ENCODE data around the gene TMEM91. TPM values are rescaled to one million over a fixed set of nuclear protein-coding genes. Genes with fewer than 3 reads are reported as not detected.
A peak's percentile ranks its signal among the peaks of the same experiment; 100 is the strongest.

Gene TMEM91
- total RNA-seq (1 to 10 TPM; 4.6 to 6.7 (median 5.8) TPM), polyA plus RNA-seq (8.5 TPM)
- long read RNA-seq, donor 1, partial matches to known transcripts, result 3 of 13 reads
- long read RNA-seq, donor 1, other reads (novel, unspliced or antisense), result 6 of 13 reads
- long read RNA-seq, donor 2, partial matches to known transcripts, result 0 of 2 reads
- long read RNA-seq, donor 2, other reads (novel, unspliced or antisense), result 0 of 2 reads
- long read RNA-seq, donor 3, partial matches to known transcripts, result 1 of 7 reads
- long read RNA-seq, donor 3, other reads (novel, unspliced or antisense), result 2 of 7 reads
- long read RNA-seq, donor 4, partial matches to known transcripts, result 1 of 7 reads
- long read RNA-seq, donor 4, other reads (novel, unspliced or antisense), result 2 of 7 reads

GRCh38 chr19:41376241-41376997 lies at the start of gene TMEM91:
Gene TMEM91 (plus strand): TSS chr19:41376533. CDS start chr19:41378310, 1,777 bp downstream.
- intact Hi-C loops (cut with DNase I), result no loop called here
- peak within 1 kb of the TSS; percentile 51 for H3K4me3 ChIP-seq (ENCODE audit: low read length)
- no peaks in the 10 kb centered on the region for H3K27me3 ChIP-seq (ENCODE audit: control insufficient read depth, insufficient read depth)
- 3% methylated on average over 47 of the region's 47 CpGs for WGBS
- ATAC-seq (peak; percentile 60 to 66), DNase-seq (peak; percentile 49 to 81 (median 78))
- peak within 1 kb of the TSS; percentile 0 for H3K27ac ChIP-seq (ENCODE audit: low read length)
- H3K4me1 ChIP-seq (ENCODE audit: control insufficient read depth, insufficient read depth, low read length), result no peaks in the 10 kb centered on the region
- H3K9me3 ChIP-seq (ENCODE audit: control insufficient read depth, low read length), result no peaks in the 10 kb centered on the region

GRCh38 chr19:41327076-41327575 lies 49.2 kb upstream of the TMEM91 start:
- Histone ChIP-seq H3K4me3 (ENCODE audit: low read length) (no peak overlapping the region), H3K4me1 (ENCODE audit: control insufficient read depth, insufficient read depth, low read length) (peaks cover 12% of the 10 kb centered on the region), H3K27ac (ENCODE audit: low read length) (peak overlapping the region; percentile 51), H3K27me3 (ENCODE audit: control insufficient read depth, insufficient read depth) (no peaks in the 10 kb centered on the region), H3K9me3 (ENCODE audit: control insufficient read depth, low read length) (no peaks in the 10 kb centered on the region)
- 35% methylated on average over 13 of the region's 13 CpGs for WGBS
- DNase-seq (no peak), ATAC-seq (no peak)
- intact Hi-C loops (cut with DNase I), result no loop called here

GRCh38 chr19:41327576-41328156 lies 48.7 kb upstream of the TMEM91 start:
- Histone ChIP-seq H3K9me3 (ENCODE audit: control insufficient read depth, low read length) (no peaks in the 10 kb centered on the region), H3K27ac (ENCODE audit: low read length) (peak overlapping the region; percentile 51), H3K27me3 (ENCODE audit: control insufficient read depth, insufficient read depth) (no peaks in the 10 kb centered on the region), H3K4me1 (ENCODE audit: control insufficient read depth, insufficient read depth, low read length) (peaks cover 12% of the 10 kb centered on the region), H3K4me3 (ENCODE audit: low read length) (no peak overlapping the region)
- ATAC-seq (peak; percentile 58 to 60), DNase-seq (peak; percentile 77 to 92 (median 91))
- 26% methylated on average over 33 of the region's 33 CpGs for WGBS
- intact Hi-C loops (cut with DNase I), result no loop called here

- peaks cover 10% of the 10 kb centered on the region for H3K4me1 ChIP-seq (ENCODE audit: control insufficient read depth, insufficient read depth, low read length)
- H3K27ac ChIP-seq (ENCODE audit: low read length), result peak overlapping the region; percentile 16
- H3K4me3 ChIP-seq (ENCODE audit: low read length), result no peak overlapping the region
- H3K27me3 ChIP-seq (ENCODE audit: control insufficient read depth, insufficient read depth), result no peaks in the 10 kb centered on the region
- intact Hi-C loops (cut with DNase I), result no loop called here
- H3K9me3 ChIP-seq (ENCODE audit: control insufficient read depth, low read length), result no peaks in the 10 kb centered on the region
- WGBS, result 46% methylated on average over 22 of the region's 22 CpGs
- DNase-seq (peak in 2 of 3 donors; percentile 67 to 68), ATAC-seq (peak in 1 of 2 donors; percentile 1)
These were observed 48.0 kb upstream of the TMEM91 start for GRCh38 chr19:41328157-41328841.

- Histone ChIP-seq H3K4me1 (ENCODE audit: control insufficient read depth, insufficient read depth, low read length) (peaks cover 10% of the 10 kb centered on the region), H3K4me3 (ENCODE audit: low read length) (no peak overlapping the region), H3K27me3 (ENCODE audit: control insufficient read depth, insufficient read depth) (no peaks in the 10 kb centered on the region), H3K27ac (ENCODE audit: low read length) (peak overlapping the region; percentile 16), H3K9me3 (ENCODE audit: control insufficient read depth, low read length) (no peaks in the 10 kb centered on the region)
- intact Hi-C loops (cut with DNase I), result no loop called here
- WGBS, result 52% methylated on average over 1 of the region's 1 CpG
- peak in 2 of 3 donors; percentile 63 to 67 for DNase-seq
- no peak for ATAC-seq
These were observed 47.5 kb upstream of the TMEM91 start for GRCh38 chr19:41328842-41329225.

GRCh38 chr19:41330481-41330880 lies 45.9 kb upstream of the TMEM91 start:
- H3K27ac ChIP-seq (ENCODE audit: low read length), result no peak overlapping the region
- peaks cover 5% of the 10 kb centered on the region for H3K4me1 ChIP-seq (ENCODE audit: control insufficient read depth, insufficient read depth, low read length)
- no peak overlapping the region for H3K4me3 ChIP-seq (ENCODE audit: low read length)
- intact Hi-C loops (cut with DNase I), result no loop called here
- H3K27me3 ChIP-seq (ENCODE audit: control insufficient read depth, insufficient read depth), result no peaks in the 10 kb centered on the region
- 86% methylated on average over 4 of the region's 4 CpGs for WGBS
- DNase-seq (no peak), ATAC-seq (no peak)
- no peaks in the 10 kb centered on the region for H3K9me3 ChIP-seq (ENCODE audit: control insufficient read depth, low read length)

- Histone ChIP-seq H3K4me1 (ENCODE audit: control insufficient read depth, insufficient read depth, low read length) (peaks cover 4% of the 10 kb centered on the region), H3K27ac (ENCODE audit: low read length) (no peak overlapping the region), H3K4me3 (ENCODE audit: low read length) (no peak overlapping the region), H3K9me3 (ENCODE audit: control insufficient read depth, low read length) (no peaks in the 10 kb centered on the region), H3K27me3 (ENCODE audit: control insufficient read depth, insufficient read depth) (no peaks in the 10 kb centered on the region)
- WGBS, result 75% methylated on average over 47 of the region's 47 CpGs
- intact Hi-C loops (cut with DNase I), result no loop called here
- DNase-seq (peak in 2 of 3 donors; percentile 45 to 58), ATAC-seq (no peak)
These were observed 45.2 kb upstream of the TMEM91 start for GRCh38 chr19:41330946-41331678.

- Histone ChIP-seq H3K9me3 (ENCODE audit: control insufficient read depth, low read length) (no peaks in the 10 kb centered on the region), H3K27ac (ENCODE audit: low read length) (no peak overlapping the region), H3K4me1 (ENCODE audit: control insufficient read depth, insufficient read depth, low read length) (no peaks in the 10 kb centered on the region), H3K4me3 (ENCODE audit: low read length) (no peak overlapping the region), H3K27me3 (ENCODE audit: control insufficient read depth, insufficient read depth) (no peaks in the 10 kb centered on the region)
- DNase-seq, result peak in 1 of 3 donors; percentile 41
- WGBS, result 92% methylated on average over 16 of the region's 16 CpGs
- intact Hi-C loops (cut with DNase I), result no loop called here
- ATAC-seq, result no peak
These were observed 44.3 kb upstream of the TMEM91 start for GRCh38 chr19:41332000-41332399.

- WGBS, result 91% methylated on average over 5 of the region's 5 CpGs
- H3K27me3 ChIP-seq (ENCODE audit: control insufficient read depth, insufficient read depth), result no peaks in the 10 kb centered on the region
- ATAC-seq, result no peak
- H3K9me3 ChIP-seq (ENCODE audit: control insufficient read depth, low read length), result no peaks in the 10 kb centered on the region
- H3K4me1 ChIP-seq (ENCODE audit: control insufficient read depth, insufficient read depth, low read length), result no peaks in the 10 kb centered on the region
- no peak overlapping the region for H3K27ac ChIP-seq (ENCODE audit: low read length)
- intact Hi-C loops (cut with DNase I), result no loop called here
- DNase-seq, result no peak
- H3K4me3 ChIP-seq (ENCODE audit: low read length), result no peak overlapping the region
These were observed 43.9 kb upstream of the TMEM91 start for GRCh38 chr19:41332468-41332867.

- 61% methylated on average over 5 of the region's 5 CpGs for WGBS
- intact Hi-C loops (cut with DNase I), result no loop called here
- Histone ChIP-seq H3K27ac (ENCODE audit: low read length) (peak overlapping the region; percentile 13), H3K27me3 (ENCODE audit: control insufficient read depth, insufficient read depth) (no peaks in the 10 kb centered on the region), H3K4me3 (ENCODE audit: low read length) (no peak overlapping the region), H3K4me1 (ENCODE audit: control insufficient read depth, insufficient read depth, low read length) (no peaks in the 10 kb centered on the region), H3K9me3 (ENCODE audit: control insufficient read depth, low read length) (no peaks in the 10 kb centered on the region)
- ATAC-seq (peak in 1 of 2 donors; percentile 54), DNase-seq (no peak)
These were observed 41.5 kb upstream of the TMEM91 start for GRCh38 chr19:41334793-41335192.

Data from right cardiac atrium (tissue), 5 donors.